NCI-H2196 (cell line): ENCODE data around the gene TBX4.
"Not testable (repeated sequence)": the region's sequence is repeated elsewhere in the genome, so short reads cannot be mapped to it uniquely, and the experiment has no call there.

ENCODE experiments used
- DNase-seq: peaks from one replicate; lab custom pipeline; 2025; ENCODE audit not compliant: unreplicated experiment; lab: John Stamatoyannopoulos, UW

Gene TBX4

DNA sequence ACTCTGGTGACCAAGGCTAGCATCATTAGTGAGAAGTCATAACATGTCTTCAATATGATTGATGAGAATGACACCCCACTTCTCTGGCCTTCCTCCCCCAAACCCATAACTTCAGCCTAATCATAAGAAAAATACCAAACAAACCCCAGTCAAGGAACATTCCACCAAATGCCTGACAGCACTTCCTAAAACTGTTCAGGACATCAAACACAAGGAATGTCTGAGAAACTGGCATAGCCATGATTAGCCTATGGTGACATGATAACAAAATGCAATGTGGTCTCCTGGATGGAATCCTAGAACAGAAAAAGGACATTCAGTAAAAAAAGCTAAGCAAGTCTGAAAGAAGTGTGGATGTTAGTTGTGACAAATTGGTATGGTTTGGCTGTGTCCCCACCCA is 24.7 kb upstream of the TBX4 start:
- no peak for DNase-seq

DNA sequence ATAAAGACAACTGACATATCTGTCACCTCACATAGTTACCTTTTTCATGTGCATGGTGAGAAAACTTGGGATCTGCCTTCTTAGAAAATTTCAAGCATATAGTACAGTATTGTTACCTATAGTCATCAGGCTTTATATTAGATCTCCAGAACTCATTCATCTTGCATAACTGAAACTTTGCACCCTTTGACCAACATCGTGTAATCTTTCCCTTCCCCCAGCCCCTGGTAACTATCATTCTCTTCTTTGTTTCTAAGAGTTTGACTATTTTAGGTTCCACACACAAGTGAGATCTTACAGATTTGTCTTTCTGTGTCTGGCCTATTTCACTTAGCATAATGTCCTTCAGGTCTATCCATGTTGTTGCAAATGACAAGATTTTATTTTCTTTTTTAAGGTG is 22.9 kb upstream of the TBX4 start:
- DNase-seq: no peak

DNA sequence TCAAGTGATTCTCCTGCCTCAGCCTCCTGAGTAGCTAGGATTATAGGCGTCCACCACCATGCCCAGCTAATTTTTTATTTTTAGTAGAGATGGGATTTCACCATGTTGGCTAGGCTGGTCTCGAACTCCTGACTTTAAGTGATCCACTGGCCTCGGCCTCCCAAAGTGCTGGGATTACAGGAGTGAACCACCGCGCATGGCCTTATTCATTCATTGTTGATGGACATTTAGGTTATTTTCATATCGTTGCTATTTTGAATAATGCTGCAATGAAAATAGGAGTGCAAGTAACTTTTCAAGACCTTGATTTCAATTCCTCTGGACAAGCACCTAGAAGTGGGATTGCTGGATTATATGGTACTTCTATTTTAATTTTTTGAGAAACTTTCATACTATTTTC is 22.4 kb upstream of the TBX4 start:
- not testable (repeated sequence) for DNase-seq

DNA sequence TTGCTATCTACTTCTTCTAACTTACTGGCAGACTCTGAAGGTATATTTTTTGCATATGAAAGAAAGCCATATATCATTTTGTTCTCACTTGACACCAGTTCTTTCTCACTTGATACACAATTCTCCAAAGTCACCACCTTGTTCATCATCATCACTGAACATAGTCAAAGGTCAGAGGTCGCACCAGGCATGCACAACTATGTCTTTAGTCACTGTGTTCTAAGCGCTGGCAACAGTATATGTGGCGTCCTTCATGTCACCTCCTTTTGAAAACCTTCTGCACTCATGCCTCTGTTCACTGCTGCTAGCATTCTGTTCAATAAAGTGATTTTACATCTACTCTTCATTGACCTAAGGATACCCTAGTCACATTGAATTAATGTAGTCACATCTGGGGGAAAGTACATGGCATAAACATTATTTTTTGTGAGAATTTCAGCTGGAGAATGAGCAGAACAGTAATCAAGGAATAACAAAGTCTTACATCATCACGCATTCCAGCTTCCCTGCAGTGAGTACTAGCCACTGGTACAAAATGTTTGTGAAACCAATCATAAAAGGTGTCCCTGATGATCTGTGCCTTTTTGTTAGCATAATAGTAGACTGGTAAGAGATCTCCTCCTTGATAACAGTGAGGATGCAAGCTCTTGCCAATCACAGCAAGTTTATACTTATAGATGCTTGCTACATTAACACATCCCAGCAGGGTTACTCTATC is 20.5 kb upstream of the TBX4 start:
- no peak for DNase-seq

DNA sequence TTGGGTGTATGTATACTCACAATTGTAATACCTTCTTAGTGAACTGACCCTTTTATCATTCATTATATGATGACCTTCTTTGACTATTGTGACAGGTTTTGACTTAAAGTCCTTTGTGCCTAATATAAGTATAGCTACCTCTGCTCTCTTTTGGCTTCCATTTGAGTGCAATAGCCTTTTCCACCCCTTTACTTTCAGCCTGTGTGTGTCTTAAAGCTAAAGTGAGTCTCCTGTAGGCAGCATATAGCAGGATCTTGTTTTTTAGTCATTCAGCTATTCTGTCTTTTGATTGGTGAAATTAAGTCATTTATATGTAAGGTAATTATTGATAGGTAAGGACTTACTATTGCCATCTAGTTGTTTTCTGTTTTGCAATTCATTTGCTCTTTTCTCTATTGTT is 15.9 kb upstream of the TBX4 start:
- no peak for DNase-seq

DNA sequence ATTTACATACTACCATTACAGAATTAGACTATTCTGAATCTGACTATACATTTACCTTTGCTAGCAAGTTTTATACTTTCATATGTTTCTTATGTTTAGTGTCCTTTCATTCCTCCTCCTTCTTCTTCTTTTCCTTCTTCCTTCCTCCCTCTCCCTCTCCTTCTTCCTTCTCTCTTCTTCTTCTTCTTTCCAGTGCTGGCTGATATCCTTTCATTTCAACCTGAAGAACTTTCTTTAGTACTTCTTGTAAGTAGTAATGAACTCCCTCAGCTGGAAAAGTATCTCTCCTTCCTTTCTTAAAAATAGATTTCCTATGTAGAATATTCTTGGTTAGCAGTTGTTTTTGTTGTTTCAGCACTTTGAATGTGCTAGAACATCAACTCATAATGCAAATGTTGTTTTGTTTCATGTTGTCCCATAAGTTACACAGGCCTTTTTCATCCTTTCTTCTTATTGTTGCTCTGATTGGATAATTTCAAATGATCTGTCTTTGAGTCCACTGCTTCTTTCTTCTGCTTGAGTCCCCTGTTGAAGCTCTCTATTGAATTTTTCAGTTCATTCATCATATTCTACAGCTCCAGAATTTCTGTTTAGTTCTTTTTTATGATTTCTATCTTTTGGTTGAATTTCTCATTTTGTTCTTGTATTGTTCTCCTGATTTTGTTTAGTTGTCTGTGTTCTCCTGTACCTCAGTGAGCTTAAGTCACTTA is 15.1 kb upstream of the TBX4 start:
- DNase-seq: no peak

DNA sequence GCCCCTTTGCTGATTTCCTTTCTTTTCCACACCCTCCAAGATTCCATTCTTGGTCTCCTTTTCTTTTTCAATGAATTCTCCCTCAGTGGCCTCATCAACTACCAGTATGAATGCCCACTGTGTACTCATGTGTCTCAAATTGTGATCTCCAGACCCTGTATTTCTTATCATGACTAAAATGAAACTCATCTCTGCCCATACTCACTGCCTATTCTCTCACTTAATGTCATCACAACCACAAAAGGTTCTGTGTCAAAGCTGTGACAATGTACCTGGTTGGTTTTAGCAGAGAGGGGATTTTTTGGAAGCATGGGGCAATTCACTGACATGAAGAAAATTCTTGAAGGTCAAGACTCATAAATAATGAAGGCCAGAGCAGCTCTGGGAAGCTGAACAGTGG is 11.5 kb upstream of the TBX4 start:
- DNase-seq: no peak

DNA sequence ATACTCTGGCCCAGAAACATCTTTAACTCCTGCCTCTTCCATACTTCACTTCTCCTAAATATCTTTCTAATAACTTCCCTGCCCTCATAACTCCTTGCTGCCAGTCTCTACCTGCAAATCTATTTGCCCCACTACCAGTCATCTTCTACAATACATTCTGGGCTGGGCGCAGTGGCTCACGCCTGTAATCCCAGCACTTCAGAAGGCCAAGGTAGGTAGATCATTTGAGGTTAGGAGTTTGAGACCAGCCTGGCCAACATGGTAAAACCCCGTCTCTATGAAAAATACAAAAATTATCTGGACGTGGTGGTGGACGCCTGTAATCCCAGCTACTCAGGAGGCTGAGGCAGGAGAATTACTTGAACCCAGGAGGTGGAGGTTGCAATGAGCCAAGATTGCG is 10.7 kb upstream of the TBX4 start:
- not testable (repeated sequence) for DNase-seq

DNA sequence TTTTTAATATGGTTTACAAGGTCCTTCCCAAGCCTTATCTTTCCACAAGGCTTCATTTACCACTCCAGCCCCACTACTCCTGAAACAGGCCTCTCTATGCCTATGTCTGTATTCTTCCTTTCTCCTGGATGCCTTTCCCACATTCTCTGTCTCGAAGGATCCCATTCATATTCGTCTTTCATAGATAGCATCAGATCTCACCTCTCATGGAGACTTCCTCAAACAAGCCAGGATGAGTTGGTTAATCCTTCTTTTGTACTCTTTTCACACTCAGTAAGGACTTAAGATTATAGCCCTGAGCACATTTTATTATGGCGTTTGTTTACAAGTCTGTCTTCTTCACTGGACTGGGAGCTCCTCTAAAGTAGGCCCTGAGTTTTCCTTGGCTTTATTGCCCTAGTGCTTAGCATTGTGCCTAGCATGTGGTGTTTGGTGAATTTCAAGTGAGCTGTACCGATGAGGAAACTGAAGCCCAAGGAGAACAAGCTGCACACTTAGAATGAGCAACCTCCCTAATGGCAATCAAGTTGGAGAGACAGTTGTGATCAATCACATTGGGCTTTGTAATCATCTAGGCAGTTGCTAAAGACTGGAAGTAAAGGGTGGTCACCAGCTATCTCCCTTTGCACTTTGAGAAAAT is 10.0 kb upstream of the TBX4 start:
- DNase-seq: no peak

DNA sequence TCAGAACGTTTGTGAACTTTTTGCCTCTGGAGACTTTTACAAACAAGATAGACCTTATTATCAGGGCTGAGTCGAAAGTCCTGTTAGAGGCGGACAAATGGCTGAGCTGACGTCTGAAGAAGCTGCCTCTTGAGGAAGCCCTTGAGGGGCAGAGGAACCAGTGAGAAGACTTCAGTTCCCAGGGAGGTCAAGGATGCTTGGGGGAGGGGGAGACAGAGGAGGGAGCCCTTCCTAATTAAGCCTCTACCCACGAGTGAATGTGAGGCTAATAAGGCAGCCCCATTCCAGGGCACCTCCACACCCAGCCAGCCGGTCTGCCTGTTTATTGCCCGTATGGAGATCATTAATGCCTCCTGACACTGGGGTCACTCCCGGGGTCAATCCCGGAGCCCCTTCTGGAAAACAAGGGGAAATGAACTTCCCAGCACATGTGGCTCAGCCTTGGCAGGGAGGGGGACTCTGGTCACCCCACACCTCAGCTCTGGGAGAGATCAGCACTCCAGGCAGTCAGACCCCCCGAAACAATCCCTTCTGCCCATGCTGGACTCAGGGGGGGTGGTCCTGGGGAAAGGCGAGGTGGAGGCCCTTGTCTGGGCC is 9.2 kb upstream of the TBX4 start:
- no peak for DNase-seq

DNA sequence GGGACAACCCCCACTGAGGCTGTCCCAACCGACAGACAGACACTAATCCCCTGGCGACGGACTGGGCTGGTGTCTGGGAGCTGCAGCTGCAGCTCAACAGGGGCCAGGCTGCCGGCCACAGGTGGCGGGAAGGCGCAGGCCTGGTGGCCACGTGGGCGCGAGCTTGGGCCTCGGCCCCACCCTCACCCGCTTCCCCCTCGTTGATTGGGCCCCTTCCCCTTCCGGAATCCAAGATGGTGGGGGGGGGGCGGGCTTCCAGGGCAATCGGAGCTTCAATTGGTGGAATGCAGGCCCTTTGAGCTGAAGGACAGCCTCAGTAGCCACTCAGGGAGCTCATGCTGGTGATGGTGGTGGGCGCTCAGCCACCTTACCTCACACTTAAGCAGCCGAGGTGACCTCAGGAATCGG is 8.7 kb upstream of the TBX4 start:
- DNase-seq: no peak

DNA sequence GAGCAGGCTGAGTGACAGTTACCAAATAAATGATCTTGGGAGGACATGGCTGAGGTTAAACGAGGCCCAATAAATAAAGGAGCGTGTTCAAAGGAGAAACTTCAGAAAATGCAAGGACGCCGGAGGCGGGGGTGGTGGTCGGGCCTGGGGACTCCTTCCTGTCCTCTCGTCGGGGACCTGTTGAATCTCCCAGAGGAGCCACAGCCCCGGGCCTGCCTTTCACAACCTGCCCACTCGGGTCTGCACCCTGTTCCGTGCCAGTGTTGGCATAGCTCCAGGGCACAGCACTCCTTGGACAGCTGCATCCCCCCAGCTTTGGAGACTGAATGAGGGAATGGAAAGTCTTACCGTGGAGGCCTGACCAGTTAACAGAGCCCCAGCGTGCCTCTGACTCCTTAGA is 8.1 kb upstream of the TBX4 start:
- no peak for DNase-seq

DNA sequence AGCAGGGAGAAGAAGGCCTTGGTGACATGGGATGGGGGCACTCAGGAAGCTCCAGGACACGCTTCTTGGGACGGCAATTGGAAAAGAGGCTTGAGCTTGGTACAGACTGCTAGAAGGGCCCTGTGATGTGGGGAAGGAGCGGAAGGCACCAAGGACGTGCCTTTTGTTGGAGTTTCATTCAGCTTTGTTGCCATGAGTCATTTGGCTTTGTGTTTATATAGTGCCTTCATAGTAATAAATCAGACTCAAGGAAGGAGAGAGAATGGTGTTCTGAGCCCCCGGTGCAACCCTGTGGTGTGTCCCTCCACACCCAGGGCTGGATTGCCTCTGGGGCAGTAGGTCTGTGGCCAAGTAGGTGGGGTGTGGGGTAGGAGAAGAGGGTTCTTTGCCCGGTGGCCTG is 7.4 kb upstream of the TBX4 start:
- no peak for DNase-seq

DNA sequence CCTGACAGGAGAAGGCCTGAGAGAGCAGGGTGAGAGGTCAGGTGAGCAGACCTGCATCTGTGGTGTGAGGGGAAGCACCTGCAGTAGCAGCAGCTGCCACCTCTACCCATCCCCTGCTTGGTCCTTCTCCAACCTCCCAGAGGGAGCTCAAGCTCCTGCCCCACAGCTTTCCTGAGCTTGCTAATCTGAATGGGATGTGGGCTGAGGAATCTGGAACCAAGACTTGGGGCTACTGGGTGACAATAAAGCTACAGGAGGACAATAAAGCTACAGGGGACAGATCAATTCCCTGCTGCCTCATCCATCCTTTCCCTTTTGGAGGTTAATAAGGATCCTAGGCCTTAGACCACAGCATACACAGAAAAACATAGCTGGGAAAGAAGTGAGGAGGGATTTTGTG is 4.9 kb upstream of the TBX4 start:
- DNase-seq: no peak

DNA sequence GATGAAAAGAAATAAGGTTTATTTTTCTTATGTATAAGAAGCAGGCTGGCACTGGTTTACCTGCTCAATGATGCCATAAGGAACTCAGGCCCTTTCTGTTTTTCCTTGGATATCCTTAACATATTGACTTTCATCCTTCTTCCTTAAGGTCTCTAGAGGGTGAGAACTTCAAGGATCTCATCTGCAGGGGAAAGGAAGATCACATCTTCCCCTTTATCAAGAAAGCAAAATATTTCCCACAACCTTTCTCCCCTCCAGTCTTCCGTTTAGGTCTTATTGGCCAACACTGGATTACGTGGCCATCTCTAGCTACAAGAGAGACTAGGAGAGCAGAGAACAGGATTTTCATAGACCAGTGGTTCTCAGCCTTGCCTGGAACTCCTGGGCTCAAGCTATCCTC is 4.2 kb upstream of the TBX4 start:
- no peak for DNase-seq

DNA sequence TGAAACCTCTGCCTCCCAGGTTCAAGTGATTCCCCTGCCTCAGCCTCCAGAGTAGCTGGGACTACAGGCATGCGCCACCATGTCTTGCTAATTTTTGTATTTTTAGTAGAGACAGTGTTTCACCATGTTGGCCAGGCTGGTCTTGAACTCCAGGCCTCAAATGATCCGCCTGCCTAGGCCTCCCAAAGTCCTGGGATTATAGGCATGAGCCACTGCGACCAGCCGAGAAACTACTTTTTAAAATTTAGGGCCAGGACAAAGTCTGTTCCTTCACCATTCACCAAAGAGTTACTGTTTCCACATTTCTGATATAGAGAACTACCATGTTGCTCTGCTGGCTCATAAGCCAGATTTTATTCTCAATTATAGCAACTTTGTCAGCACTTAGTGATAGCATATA is 3.1 kb upstream of the TBX4 start:
- not testable (repeated sequence) for DNase-seq

DNA sequence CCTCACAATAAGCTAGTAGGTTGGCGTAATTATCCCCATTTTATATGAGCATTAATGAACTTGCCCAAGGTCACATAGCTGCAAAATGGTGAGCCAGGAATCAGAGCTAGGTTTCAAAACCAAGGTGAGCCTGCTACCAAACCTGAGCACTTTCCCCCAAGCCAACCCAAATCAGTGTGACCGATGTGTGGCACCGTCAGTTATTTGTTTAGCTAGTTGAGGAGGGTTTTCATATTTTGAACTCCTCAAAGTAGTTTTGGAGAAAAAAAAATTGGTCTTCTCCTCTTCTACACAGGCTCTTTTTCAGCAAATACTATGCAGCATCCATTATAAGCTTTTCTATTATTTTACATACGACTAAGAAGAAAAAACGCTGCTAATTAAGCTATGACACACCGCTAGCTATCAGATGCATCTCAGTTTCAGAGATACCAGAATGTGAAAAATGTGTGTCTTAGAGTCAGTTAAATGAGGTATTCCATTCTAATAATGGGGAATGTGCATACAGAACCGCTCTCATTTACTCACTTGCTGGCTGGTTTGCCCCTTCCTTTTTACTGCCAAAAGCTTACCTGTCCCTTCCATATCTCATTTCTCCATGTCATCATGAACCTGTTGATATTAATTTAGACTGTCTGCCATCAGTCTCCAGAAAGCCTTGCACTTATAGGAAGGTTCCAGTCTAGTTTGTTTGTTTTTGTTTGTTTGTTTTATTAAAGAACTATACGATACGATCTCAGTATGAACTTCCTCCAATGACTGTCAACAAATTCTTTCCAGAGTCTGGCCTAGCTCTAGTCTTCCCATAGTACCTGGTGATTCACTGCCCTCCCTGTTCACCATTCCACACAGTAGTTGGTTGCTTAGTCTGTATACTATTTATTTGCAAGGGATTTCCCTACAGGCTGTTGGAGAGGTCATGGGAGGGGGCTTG is 2.2 kb upstream of the TBX4 start:
- no peak for DNase-seq

DNA sequence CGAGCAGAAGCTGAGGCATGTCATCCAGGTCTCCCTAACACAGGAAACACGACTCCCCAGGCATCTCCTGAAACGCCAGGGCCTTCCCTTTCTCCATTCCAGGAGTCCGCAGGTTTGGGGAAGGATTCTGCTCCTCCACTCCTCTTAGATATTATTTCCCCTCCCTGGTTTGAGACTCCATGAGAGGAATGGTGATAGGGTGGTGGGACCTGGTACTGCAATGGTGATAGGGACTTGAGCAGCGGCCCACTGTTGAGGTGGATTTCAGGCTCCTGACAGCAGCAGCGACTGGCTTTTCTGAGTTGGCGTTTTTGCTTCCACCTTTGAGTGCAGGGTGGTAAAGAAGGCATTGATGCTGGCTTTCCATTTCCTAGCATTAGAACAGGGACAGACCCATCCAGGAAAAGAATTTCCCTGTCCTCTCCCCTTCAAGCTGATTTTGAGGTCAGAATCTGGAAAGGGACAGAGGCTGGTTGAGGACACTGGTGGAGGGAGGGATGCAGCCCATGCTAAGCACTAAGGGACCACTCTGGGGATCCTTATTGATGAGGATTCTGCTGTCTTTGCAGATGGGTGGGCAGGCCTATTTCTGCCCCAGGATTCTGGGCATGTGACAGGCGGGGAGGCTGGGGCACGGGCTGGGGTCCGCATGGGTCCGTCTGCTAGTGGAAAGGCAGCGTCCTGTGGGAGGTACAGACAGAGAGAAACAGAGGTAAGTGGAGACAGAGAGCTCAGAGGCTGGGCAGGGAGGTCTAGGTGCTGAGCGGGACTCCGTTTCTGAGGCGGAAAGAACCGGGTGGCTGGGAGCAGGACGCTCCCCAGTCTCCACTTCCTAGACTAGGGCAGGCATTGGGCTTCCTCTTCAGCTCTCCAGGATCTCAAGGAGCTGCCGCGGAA is 1.3 kb upstream of the TBX4 start:
- no peak for DNase-seq

DNA sequence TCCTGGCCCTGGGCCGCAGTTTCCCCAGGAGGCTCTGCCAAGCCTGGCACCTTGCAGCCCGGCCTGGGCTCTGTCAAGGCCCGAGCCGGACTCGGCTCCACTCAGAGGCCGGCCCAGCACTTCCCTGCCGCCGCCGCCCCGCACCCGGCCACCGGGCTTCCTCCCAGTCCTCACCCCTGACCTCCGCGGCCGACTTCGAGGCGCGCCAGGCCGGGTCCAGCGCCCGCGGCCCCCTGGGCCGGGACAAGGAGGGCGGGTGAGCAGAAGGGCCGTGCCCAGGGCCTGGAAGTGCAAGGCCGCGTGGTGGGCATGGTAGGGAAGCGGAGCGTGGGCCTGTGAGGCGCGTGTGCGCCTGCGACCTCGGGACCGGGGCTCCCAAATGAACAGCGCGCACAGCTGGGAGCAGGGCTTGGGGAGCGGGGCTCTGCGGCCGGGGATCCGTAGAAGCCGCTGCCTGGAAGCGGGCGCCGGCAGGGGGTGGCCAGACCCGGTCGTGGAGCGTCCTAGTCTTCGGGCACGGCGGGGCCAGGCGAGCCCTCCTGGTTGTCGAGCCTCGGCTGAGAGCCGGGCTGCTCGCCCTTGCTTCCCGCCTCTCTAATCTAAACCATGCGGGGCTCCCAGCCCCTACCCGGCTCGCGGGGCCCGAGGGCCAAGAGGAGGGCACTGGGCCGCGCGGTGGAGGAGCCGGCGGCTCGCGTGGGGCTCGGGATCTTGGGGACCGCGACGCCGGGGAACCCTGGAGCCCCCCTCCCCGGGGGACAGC is 503 bp upstream of the TBX4 start:
- DNase-seq: no peak
